Heart left ventricle (tissue), 16 donors: ENCODE results near the gene KIF16B. TPM values are rescaled to one million over a fixed set of nuclear protein-coding genes. Genes with fewer than 3 reads are reported as not detected.

ENCODE experiments used
- ATAC-seq, 4 donors: fragments of 200-7000 bp; cut with Tn5 transposase; one replicate each; pipeline ENCODE4 v1.9.1; 2020 to 2022; ENCODE audit warnings: moderate library complexity in 4 of 4, mild to moderate bottlenecking in 3 of 4, moderate number of reproducible peaks in 1 of 4
- DNase-seq, 5 donors: peaks; one replicate each; pipeline ENCODE4 v3.0.0-alpha.2; 2020
- H3K27ac ChIP-seq, 12 donors: fragments of 200-600 bp; sonication (generic) in 4 of 12; one replicate each; pipeline versions ENCODE4 v1.5.0 to v1.8.0; 2016 to 2022; ENCODE audit warnings: mild to moderate bottlenecking in 2 of 12
- H3K27me3 ChIP-seq, 9 donors: fragments of 200-600 bp; sonication (generic) in 2 of 9; one replicate each; pipeline versions ENCODE4 v1.5.1 to v1.8.0; 2016 to 2022; ENCODE audit warnings: mild to moderate bottlenecking in 3 of 9
- H3K36me3 ChIP-seq, 9 donors: fragments of 200-600 bp; sonication (generic) in 2 of 9; one replicate each; pipeline versions ENCODE4 v1.5.0 to v1.8.0; 2018 to 2022; ENCODE audit warnings: mild to moderate bottlenecking in 2 of 9
- H3K4me1 ChIP-seq, 12 donors: fragments of 200-600 bp; sonication (generic) in 4 of 12; one replicate each; pipeline versions ENCODE4 v1.5.0 to v1.8.0; 2016 to 2022; ENCODE audit warnings: mild to moderate bottlenecking in 3 of 12
- H3K4me3 ChIP-seq, 12 donors: fragments of 200-600 bp; sonication (generic) in 4 of 12; one replicate each; pipeline versions ENCODE4 v1.5.0 to v1.8.0; 2017 to 2022; ENCODE audit warnings: mild to moderate bottlenecking in 9 of 12, moderate library complexity in 4 of 12
- H3K9me3 ChIP-seq, 12 donors: fragments of 200-600 bp; sonication (generic) in 4 of 12; one replicate each; pipeline versions ENCODE4 v1.5.0 to v1.8.0; 2016 to 2022; ENCODE audit warnings: mild to moderate bottlenecking in 1 of 12
- CTCF ChIP-seq, 12 donors: fragments of 200-600 bp; sonication (generic) in 4 of 12; IDR thresholded peaks; one replicate each; pipeline versions ENCODE4 v1.5.0 to v1.8.0; 2018 to 2022; ENCODE audit warnings: antibody characterized with exemption in 12 of 12, mild to moderate bottlenecking in 5 of 12
- POLR2A ChIP-seq, 2 donors: fragments of 450-650 bp; IDR thresholded peaks; one replicate each; pipeline ENCODE4 v1.6.1; 2017; ENCODE audit warnings: antibody characterized with exemption in 2 of 2, mild to moderate bottlenecking in 2 of 2, moderate library complexity in 2 of 2
- WGBS, 4 donors: extraction: QIAGEN DNeasy Blood & Tissue Kit in 2 of 4; methylation state at CpG; one replicate each; pipeline versions ENCODE4 v1.1.5 to v1.1.7; 2013 to 2018; 5-methylcytosine and 5-hydroxymethylcytosine counted together
- intact Hi-C, 10 donors: fragments of 100-400 bp; cut with DNase I; formaldehyde crosslinking; loops; one replicate each; pipeline versions ENCODE4 v1.11.1 to v1.14.2; 2022
- polyA plus RNA-seq, 2 donors: library from polyadenylated mRNA; stranded (reverse); fragments of 200-250 nt; gene quantifications; one replicate each; pipeline ENCODE4 v1.2.3, GENCODE V29; 2013
- total RNA-seq, 9 donors: library from RNA; depleted of rRNA in 2 of 9; stranded (reverse); fragments of >200 nt in 2 of 9; fragmentation: NEBNext Ultra II Directional in 3 of 9; extraction: Animal tissue kit (Norgen Biotek cat#: 25700) in 3 of 9; gene quantifications; one replicate each; pipeline versions ENCODE4 v1.1.0 to v1.2.4, GENCODE V29; 2016 to 2023
- donor health status: ischemic (EF 13 %, LVEDD 7.1; RV severe dilation, severe dysfunction).
- donor health status: healthy with polysubstance abuse.
- donor health status: DM: no; HTN: yes; CAD: no.
- donor health status: DM: no; HTN: no; CAD: no.
- donor health status: ischemic (EF 25% LVEDD 6.9; RV normal size, moderate dysfunction).
- donor health status: ischemic (EF 25% LVEDD 5.7; RV mildly dilated, moderate dysfunction).
- donor health status: healthy.
- donor health status: DM: yes; HTN: yes; CAD: no.
- donor health status: ischemic (EF 35%, LVEDD 5.7; RV mildly dilated, moderate dysfunction).
- donor health status: nonischemic (EF 11% LVEDD 7.7; RV severe dilation, severe dysfunction).
- donor health status: DM: yes; HTN: yes; CAD: no.
- donor health status: PGD.
- donor health status: ischemic (EF 29% LVEDD 5.4; RV normal size, mild dysfunction).
- donor health status: nonischemic (EF 23%, LVEDD 6.1; RV moderate dilation, normal function).

Gene KIF16B
- total and polyA plus RNA-seq, 11 donors, result 8.8 to 31.8 (median 17.8) TPM

DNA sequence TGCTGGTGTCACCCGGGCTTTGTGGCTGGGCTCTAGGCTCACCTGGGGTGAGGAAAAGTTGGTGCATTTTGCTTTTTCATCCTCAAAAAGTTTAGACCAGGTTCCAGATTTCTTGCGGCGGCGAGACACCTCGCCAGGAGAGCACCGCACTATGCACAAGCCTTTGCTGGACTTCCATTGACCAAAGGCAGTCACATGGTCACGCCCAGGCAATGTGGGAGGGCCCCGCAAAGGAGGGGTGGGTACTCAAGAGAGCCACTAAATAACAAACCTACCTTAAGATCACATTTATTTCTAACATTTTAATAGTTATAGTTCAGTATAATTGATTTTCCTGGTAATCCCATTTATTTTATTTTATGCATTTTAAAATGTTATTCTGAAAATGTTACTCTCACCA, 3.0 kb upstream of the KIF16B start:
- no peak for DNase-seq
- Histone ChIP-seq H3K4me3 (no peak overlapping the region), H3K27ac (peak overlapping the region in 1 of 12 donors; percentile 83), H3K27me3 (no peaks in the 10 kb centered on the region), H3K4me1 (peaks cover 0 to 43% (median 28%) of the 10 kb centered on the region in 12 donors), H3K9me3 (no peaks in the 10 kb centered on the region), H3K36me3 (no peaks in the 10 kb centered on the region)
- intact Hi-C loops, result loop anchor here in 5 of 10 donors (5.0 to 10.0 kb wide), 3 partner anchors 51 to 151 kb away; no protein-coding TSS in a partner anchor
- WGBS, 4 donors, result 93 to 96% (median 95%) methylated on average over 8 of the region's 8 CpGs
- ATAC-seq, result no peak
- TF ChIP-seq CTCF (IDR thresholded peaks at IDR 0.05) (no peak), POLR2A (IDR thresholded peaks at IDR 0.05) (no peak)

GRCh38 chr20:16575390-16576140, 2.3 kb upstream of the KIF16B start:
- Histone ChIP-seq H3K4me3 (peak overlapping the region; percentile 19 to 86 (median 60)), H3K9me3 (no peaks in the 10 kb centered on the region), H3K27ac (peak overlapping the region in 11 of 12 donors; percentile 35 to 83 (median 64)), H3K27me3 (no peaks in the 10 kb centered on the region), H3K4me1 (peaks cover 0 to 40% (median 27%) of the 10 kb centered on the region in 12 donors), H3K36me3 (no peaks in the 10 kb centered on the region)
- intact Hi-C loops, result loop anchor here in 5 of 10 donors (5.0 to 10.0 kb wide), 3 partner anchors 51 to 152 kb away; no protein-coding TSS in a partner anchor
- 30 to 35% (median 35%) methylated on average over 18 of the region's 18 CpGs for WGBS, 4 donors
- no peak for ATAC-seq
- DNase-seq, result no peak
- TF ChIP-seq CTCF (IDR thresholded peaks at IDR 0.05) (no peak), POLR2A (IDR thresholded peaks at IDR 0.05) (no peak)

DNA sequence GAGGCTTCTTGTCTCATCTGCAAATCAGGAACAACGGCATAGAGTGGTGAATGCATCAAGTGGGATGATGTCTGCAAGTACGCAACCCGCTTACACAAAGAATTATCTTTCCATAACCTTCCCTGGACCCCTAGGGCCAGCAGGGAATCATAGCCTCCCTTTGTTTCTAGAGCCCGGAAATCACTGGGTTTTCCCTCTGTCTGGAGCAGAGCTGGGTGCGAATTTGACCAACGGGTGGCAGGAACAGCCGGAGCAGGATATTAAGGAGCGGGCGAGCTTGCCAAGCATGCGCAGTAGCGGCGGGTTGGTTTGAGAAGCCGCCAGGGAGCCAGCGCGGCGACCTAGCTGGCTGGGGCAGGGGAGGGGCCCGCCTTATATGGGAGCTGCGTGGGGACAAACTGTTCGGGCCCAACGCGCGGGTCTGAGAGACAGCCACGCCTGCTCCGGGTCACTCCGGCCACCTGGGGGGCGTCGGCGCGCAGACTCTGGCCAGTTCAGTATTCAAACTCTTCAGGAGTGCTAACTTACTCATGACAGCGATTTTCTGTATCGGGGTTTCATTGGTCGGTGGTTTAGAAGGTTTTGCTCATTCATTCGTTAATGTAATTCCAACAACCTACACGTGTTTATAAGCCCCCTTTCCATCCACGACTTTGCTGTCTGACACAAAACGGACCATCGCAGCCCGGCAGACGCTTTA, 1.6 kb upstream of the KIF16B start:
- ATAC-seq, result peak; percentile 88 to 92 (median 88)
- H3K27me3 ChIP-seq, result no peaks in the 10 kb centered on the region
- WGBS, 4 donors, result 6 to 7% (median 6%) methylated on average over 37 to 39 of the region's 39 CpGs
- H3K36me3 ChIP-seq, result no peaks in the 10 kb centered on the region
- intact Hi-C loops, result loop anchor here in 5 of 10 donors (5.0 to 10.0 kb wide), 3 partner anchors 50 to 152 kb away; no protein-coding TSS in a partner anchor
- TF ChIP-seq CTCF (IDR thresholded peaks at IDR 0.05), result no peak
- TF ChIP-seq POLR2A (IDR thresholded peaks at IDR 0.05), result no peak
- peak; percentile 90 to 95 (median 93) for DNase-seq
- H3K27ac ChIP-seq, result peak overlapping the region in 11 of 12 donors; percentile 35 to 83 (median 64)
- H3K4me1 ChIP-seq, result peaks cover 0 to 36% (median 23%) of the 10 kb centered on the region in 12 donors
- H3K9me3 ChIP-seq, result no peaks in the 10 kb centered on the region
- peak overlapping the region; percentile 19 to 86 (median 60) for H3K4me3 ChIP-seq

GRCh38 chr20:16571333-16571732, 1.9 kb downstream of the KIF16B start:
- Histone ChIP-seq H3K4me1 (peaks cover 0 to 36% (median 22%) of the 10 kb centered on the region in 12 donors), H3K27me3 (no peaks in the 10 kb centered on the region), H3K36me3 (no peaks in the 10 kb centered on the region), H3K9me3 (no peaks in the 10 kb centered on the region), H3K4me3 (no peak overlapping the region), H3K27ac (no peak overlapping the region)
- DNase-seq, result no peak
- no peak for ATAC-seq
- intact Hi-C loops, result loop anchor here in 4 of 10 donors (10.0 kb wide), 2 partner anchors 47 to 153 kb away; no protein-coding TSS in a partner anchor
- WGBS, 4 donors, result 90 to 95% (median 92%) methylated on average over 5 of the region's 5 CpGs
- TF ChIP-seq CTCF (IDR thresholded peaks at IDR 0.05) (no peak), POLR2A (IDR thresholded peaks at IDR 0.05) (no peak)
